Kidney epithelial cell (primary cell): ENCODE data around the gene ARRDC2. TPM values are rescaled to one million over a fixed set of nuclear protein-coding genes. Genes with fewer than 3 reads are reported as not detected.

Experiments used
- total RNA-seq: library from RNA; depleted of rRNA; stranded (reverse); fragments of >200 nt; gene quantifications from 2 replicates; pipeline ENCODE4 v1.2.3, GENCODE V29; 2015

The ARRDC2 gene
- total RNA-seq, 1 donor from 2014 or later, result 8.4 TPM

Other genes with a start within 250 kb of the ARRDC2 start
- 11.5 and 13.6 TPM in 2 replicates for gene B3GNT3, start 213.0 kb upstream of the ARRDC2 start, total RNA-seq
- gene INSL3, start 186.7 kb upstream of the ARRDC2 start, total RNA-seq, result not detected in 2 replicates
- gene JAK3, start 160.2 kb upstream of the ARRDC2 start, total RNA-seq, result 8.9 and 11.0 TPM in 2 replicates
- 2,478 and 2,480 TPM in 2 replicates for gene RPL18A, start 148.3 kb upstream of the ARRDC2 start, total RNA-seq
- gene SLC5A5, start 136.2 kb upstream of the ARRDC2 start, total RNA-seq, result 0.13 TPM in 1 of 2 replicates, not detected in the other
- 104 and 118 TPM in 2 replicates for gene CCDC124, start 75.2 kb upstream of the ARRDC2 start, total RNA-seq
- gene KCNN1, start 41.1 kb upstream of the ARRDC2 start, total RNA-seq, result 2.3 and 4.7 TPM in 2 replicates
- 0.07 TPM in 1 of 2 replicates, not detected in the other for gene IL12RB1, start 78.8 kb downstream of the ARRDC2 start, total RNA-seq
- gene MAST3, start 89.6 kb downstream of the ARRDC2 start, total RNA-seq, result 4.6 and 4.8 TPM in 2 replicates
- gene PIK3R2, start 145.0 kb downstream of the ARRDC2 start, total RNA-seq, result 41.4 and 42.4 TPM in 2 replicates
- 9.2 and 14.1 TPM in 2 replicates for gene IFI30, start 165.6 kb downstream of the ARRDC2 start, total RNA-seq
- gene MPV17L2, start 185.0 kb downstream of the ARRDC2 start, total RNA-seq, result 70.6 and 71.8 TPM in 2 replicates
- 0.07 and 0.38 TPM in 2 replicates for gene RAB3A, start 195.9 kb downstream of the ARRDC2 start, total RNA-seq
- gene PDE4C, start 218.3 kb downstream of the ARRDC2 start, total RNA-seq, result 0.34 and 0.42 TPM in 2 replicates